Retinal pigment epithelial cell (primary cell): Measurements from ENCODE around the gene PEMT.

Experiments used
- DNase-seq: peaks from one replicate; pipeline ENCODE4 v3.0.0-alpha.2; 2010; ENCODE audit warnings: low read depth
- H3K4me3 ChIP-seq: 2 replicates; pipeline ENCODE4 v1.5.1; 2011; ENCODE audit warnings: mild to moderate bottlenecking, low read length, control low read depth, moderate library complexity
- CTCF ChIP-seq: conservative IDR thresholded peaks from 2 replicates; pipeline ENCODE4 v1.5.1; 2011; ENCODE audit warnings: low read depth, low read length, control low read depth, inconsistent platforms

The PEMT gene

GRCh38 chr17:17532991-17533390 is 58.5 kb downstream of the PEMT start:
- DNase-seq: no peak
- no peak overlapping the region for H3K4me3 ChIP-seq
- no peak for TF ChIP-seq CTCF

GRCh38 chr17:17531156-17531555 is 60.4 kb downstream of the PEMT start:
- TF ChIP-seq CTCF: no peak
- DNase-seq: no peak
- H3K4me3 ChIP-seq: no peak overlapping the region

DNA sequence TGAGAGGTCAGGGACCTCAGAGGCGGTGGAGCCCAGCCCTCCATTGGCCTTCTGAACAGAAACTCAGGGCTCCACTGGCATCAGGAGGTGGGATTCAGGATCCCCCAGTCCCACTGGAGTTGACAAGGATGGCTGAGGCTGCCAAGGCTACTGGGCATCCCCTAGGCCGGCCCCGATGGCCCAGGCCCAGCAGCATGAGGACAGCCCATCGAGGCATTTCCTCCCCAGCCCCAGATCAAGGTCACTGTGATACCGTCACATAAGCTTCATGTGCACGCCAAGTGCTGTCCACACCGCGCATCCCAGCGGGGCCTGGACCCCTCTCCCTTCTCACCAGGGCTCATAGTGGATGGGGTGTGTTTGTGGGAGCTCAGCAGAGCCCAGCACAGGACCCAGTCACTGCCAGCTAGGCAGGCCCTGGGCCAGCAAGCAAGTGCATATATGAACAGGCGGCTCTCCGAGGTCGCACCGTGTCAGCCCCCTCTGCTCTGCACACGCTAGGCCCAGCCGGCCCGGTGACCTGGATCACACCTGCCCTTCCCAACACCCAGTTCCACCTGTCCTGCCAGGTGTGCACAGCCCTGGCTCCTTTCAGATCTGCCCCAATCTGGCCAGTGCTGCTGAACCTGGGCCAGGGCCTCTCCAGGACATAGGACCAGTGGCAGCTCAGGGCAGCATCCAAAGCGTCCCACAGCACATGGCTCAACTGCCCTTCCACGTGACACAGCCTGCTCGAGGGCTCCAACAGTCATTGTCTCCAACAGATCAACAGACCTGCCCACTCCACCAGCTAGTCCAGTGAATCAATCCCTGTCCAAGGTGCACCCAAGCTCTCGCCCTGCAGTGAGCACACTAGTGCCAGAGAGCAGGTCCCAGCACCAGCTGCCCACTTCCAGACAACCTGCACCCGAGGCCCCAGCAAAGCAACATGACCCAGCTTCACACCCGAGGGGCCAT is 62.5 kb downstream of the PEMT start:
- no peak for TF ChIP-seq CTCF
- no peak for DNase-seq
- no peak overlapping the region for H3K4me3 ChIP-seq

- H3K4me3 ChIP-seq: no peak overlapping the region
- TF ChIP-seq CTCF: no peak
- no peak for DNase-seq
Measured at GRCh38 chr17:17527956-17528500, 63.5 kb downstream of the PEMT start.

- H3K4me3 ChIP-seq: no peak overlapping the region
- DNase-seq: peak; percentile 26
- no peak for TF ChIP-seq CTCF
Measured at GRCh38 chr17:17527534-17527933, 64.0 kb downstream of the PEMT start.

DNA sequence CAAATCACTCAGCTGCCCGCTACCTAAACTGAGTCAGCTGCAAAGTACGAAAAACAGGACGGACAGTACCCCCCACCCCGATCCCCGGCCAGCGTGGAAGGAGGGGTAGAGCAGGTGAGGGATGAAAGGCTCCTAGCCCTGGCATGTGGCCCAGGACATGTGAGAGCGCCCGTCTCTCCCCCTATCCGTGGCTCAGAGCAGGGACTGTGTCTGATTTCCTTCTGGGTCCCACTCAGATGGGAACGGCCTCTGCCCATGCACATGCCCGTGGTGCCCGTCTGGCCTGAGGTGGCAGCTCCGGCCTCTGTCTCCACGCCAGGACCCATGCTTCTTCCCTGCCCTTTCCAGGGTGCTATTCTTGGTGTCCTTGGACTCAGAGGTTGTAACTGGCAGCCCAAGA is 65.1 kb downstream of the PEMT start:
- no peak for TF ChIP-seq CTCF
- no peak overlapping the region for H3K4me3 ChIP-seq
- DNase-seq: no peak

DNA sequence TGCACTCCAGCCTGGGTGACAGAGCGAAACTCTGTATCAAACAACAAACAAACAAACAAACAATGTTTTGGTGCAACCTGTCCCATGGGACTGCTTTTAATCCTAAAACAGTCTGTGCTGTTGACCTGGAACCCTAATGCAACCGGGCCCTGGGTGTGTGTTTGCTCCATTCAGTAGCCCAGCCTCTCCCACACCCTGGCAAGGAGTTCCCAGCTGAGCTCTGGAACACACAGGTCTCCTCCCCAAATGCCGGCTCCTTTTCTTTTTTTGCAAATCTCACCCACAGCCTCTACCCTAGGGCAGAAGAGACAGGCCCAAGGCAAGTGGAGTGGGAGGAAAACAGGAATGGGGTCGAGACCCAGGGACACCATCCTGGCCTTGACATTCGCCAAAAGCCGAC is 65.6 kb downstream of the PEMT start:
- no peak overlapping the region for H3K4me3 ChIP-seq
- no peak for DNase-seq
- TF ChIP-seq CTCF: no peak
